SHP77 treated with DMSO at 0.1 percent for 48 hours (cell line): ENCODE measurements around the gene F5.
A peak's percentile ranks its signal among the peaks of the same experiment; 100 is the strongest.

Source experiments
- DNase-seq: peaks from one replicate; lab custom pipeline; 2025; lab: John Stamatoyannopoulos, UW

The F5 gene

GRCh38 chr1:169478094-169478672, 108.1 kb downstream of the F5 start:
- no peak for DNase-seq

- no peak for DNase-seq
Measured at GRCh38 chr1:169475806-169476387, 110.4 kb downstream of the F5 start.

GRCh38 chr1:169474302-169474995, 111.8 kb downstream of the F5 start:
- no peak for DNase-seq

GRCh38 chr1:169473347-169473746, 112.9 kb downstream of the F5 start:
- DNase-seq = no peak

GRCh38 chr1:169472738-169473137, 113.5 kb downstream of the F5 start:
- DNase-seq = no peak

GRCh38 chr1:169468982-169469381, 117.3 kb downstream of the F5 start:
- no peak for DNase-seq

- peak; percentile 8 for DNase-seq
Measured at GRCh38 chr1:169466259-169467230, 119.7 kb downstream of the F5 start.

- DNase-seq = no peak
Measured at GRCh38 chr1:169465281-169465680, 121.0 kb downstream of the F5 start.
